ENCODE data around the gene DCDC2C.

DNA sequence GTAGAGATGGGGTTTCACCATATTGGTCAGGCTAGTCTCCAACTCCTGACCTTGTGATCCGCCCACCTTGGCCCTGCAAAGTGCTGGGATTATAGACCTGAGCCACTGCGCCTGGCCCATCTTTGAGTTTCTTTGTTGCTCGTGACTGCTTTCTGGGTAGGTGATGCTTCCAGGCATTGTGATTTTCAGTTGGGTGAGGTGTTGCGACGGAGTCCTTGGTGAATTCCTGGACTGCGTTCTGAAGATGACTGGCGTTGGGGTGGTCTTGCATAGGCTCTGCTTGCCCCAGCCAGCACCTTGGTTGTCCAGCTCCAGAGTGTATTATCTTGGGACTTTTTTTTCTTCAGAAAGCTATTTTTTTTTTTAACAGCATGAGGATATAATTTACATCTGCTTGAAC, 103.4 kb downstream of the DCDC2C start:
- no peak for TF ChIP-seq TAF1 (IDR thresholded peaks at IDR 0.05; ENCODE audit: low read depth)
- TF ChIP-seq TEAD4 (IDR thresholded peaks at IDR 0.05): no peak
- TF ChIP-seq, protein P1, sequence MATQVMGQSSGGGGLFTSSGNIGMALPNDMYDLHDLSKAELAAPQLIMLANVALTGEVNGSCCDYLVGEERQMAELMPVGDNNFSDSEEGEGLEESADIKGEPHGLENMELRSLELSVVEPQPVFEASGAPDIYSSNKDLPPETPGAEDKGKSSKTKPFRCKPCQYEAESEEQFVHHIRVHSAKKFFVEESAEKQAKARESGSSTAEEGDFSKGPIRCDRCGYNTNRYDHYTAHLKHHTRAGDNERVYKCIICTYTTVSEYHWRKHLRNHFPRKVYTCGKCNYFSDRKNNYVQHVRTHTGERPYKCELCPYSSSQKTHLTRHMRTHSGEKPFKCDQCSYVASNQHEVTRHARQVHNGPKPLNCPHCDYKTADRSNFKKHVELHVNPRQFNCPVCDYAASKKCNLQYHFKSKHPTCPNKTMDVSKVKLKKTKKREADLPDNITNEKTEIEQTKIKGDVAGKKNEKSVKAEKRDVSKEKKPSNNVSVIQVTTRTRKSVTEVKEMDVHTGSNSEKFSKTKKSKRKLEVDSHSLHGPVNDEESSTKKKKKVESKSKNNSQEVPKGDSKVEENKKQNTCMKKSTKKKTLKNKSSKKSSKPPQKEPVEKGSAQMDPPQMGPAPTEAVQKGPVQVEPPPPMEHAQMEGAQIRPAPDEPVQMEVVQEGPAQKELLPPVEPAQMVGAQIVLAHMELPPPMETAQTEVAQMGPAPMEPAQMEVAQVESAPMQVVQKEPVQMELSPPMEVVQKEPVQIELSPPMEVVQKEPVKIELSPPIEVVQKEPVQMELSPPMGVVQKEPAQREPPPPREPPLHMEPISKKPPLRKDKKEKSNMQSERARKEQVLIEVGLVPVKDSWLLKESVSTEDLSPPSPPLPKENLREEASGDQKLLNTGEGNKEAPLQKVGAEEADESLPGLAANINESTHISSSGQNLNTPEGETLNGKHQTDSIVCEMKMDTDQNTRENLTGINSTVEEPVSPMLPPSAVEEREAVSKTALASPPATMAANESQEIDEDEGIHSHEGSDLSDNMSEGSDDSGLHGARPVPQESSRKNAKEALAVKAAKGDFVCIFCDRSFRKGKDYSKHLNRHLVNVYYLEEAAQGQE (IDR thresholded peaks at IDR 0.05; ENCODE audit: low read depth): no peak
- no peak for TF ChIP-seq CREB1 (IDR thresholded peaks at IDR 0.05; ENCODE audit: low read depth)
- no peak for TF ChIP-seq CEBPB (IDR thresholded peaks at IDR 0.05)
- TF ChIP-seq EP300 (IDR thresholded peaks at IDR 0.05; ENCODE audit: borderline replicate concordance): no peak

All from Ishikawa (cell line).